ENCODE measurements around the gene HIBCH. TPM values are rescaled to one million over a fixed set of nuclear protein-coding genes. Genes with fewer than 3 reads are reported as not detected.

The HIBCH gene
- total and polyA plus RNA-seq, 9 of the 15 experiments (the other 6 are each of a cell fraction or from before 2014, with no cell fraction given), result 17.0 to 65.4 (median 28.3) TPM

DNA sequence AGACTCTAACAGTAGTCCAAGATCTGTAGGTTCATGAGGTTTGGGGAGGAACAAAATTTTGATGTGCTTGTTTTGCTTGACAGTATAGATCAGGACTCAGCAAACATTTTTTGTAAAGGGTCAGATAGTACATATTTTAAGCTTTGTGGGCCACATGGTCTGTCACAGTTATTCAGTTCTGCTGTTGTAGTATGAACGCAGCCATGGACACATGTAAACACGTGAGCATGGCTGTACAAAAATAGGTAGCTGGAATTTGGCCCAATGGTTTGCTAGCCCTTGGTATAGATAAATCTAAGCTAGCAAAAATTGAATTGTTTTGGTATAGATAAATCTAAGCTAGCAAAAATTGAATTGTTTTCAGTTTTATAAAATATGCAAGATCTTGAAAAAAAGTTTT is 120.5 kb downstream of the HIBCH start:
- 84% methylated on average over 2 of the region's 2 CpGs for WGBS (ENCODE audit: insufficient coverage, low coverage, missing lambda C conversion rate)
- H3K4me2 ChIP-seq (ENCODE audit: insufficient read depth, low read length), result no peak overlapping the region
- no peaks in the 10 kb centered on the region for H3K9me1 ChIP-seq (ENCODE audit: control insufficient read depth, insufficient read depth, low read length)
- H3K79me2 ChIP-seq (ENCODE audit: control insufficient read depth, insufficient read depth, low read length), result peaks cover 74% of the 10 kb centered on the region
- no peaks in the 10 kb centered on the region for H4K20me1 ChIP-seq (replicated peaks; ENCODE audit: control insufficient read depth, insufficient read depth, low read length)
- in situ Hi-C loops (cut with MboI), result no loop called here
- ChIA-PET CTCF (ENCODE audit: low intra/inter-chr PET ratio) (no interaction called here), POLR2A (no interaction called here)
- H3K27me3 ChIP-seq (ENCODE audit: control insufficient read depth in 2 of 2, insufficient read depth in 2 of 2, low read length in 2 of 2), result no peaks in the 10 kb centered on the region
- H3K4me1 ChIP-seq (replicated peaks in 1 of 2; ENCODE audit: control insufficient read depth in 2 of 2, insufficient read depth in 2 of 2, low read length in 2 of 2), result peaks cover 8 to 17% of the 10 kb centered on the region in 2 experiments; a peak in 4 of 5 replicates
- peaks cover 88% of the 10 kb centered on the region for H3K36me3 ChIP-seq (ENCODE audit: control insufficient read depth, insufficient read depth, low read length)
- ATAC-seq (no peak), DNase-seq (ENCODE audit: extremely low read depth in 1 of 4, low spot score in 3 of 4) (no peak), FAIRE-seq (no peak)
- H2AFZ ChIP-seq (ENCODE audit: low read depth, low read length), result no peak overlapping the region
- no peak overlapping the region for H3K4me3 ChIP-seq
- no TSS peak for BruUV-seq (replicated peaks)
- H3K27ac ChIP-seq (ENCODE audit: extremely low read depth, low read depth, low read length), result no peak overlapping the region
- no peak overlapping the region for H3K9ac ChIP-seq (ENCODE audit: insufficient read depth in 1 of 2, low read depth in 2 of 2, low read length in 2 of 2)
- H3K9me3 ChIP-seq (replicated peaks; ENCODE audit: control insufficient read depth, insufficient read depth, low read depth, low read length), result no peaks in the 10 kb centered on the region
- intact Hi-C loops (cut with micrococcal nuclease), result no loop called here
- TF ChIP-seq SUPT5H (IDR thresholded peaks at IDR 0.05) (no peak), IRF2 (CRISPR knock-in tag; IDR thresholded peaks at IDR 0.05) (no peak), THRAP3 (IDR thresholded peaks at IDR 0.05; ENCODE audit: borderline replicate concordance) (no peak), ZNF644 (tag; IDR thresholded peaks at IDR 0.05; ENCODE audit: low read depth) (no peak), MYNN (IDR thresholded peaks at IDR 0.05) (no peak), MYNN (CRISPR knock-in tag; IDR thresholded peaks at IDR 0.05) (no peak), FOS (IDR thresholded peaks at IDR 0.05; ENCODE audit: extremely low read depth, insufficient read length) (no peak), HMGN3 (IDR thresholded peaks at IDR 0.05; ENCODE audit: borderline replicate concordance, extremely low read depth, insufficient read length, low read depth, low read length) (no peak), NRF1 (conservative IDR thresholded peaks at IDR 0.05 in 1 of 2, IDR thresholded peaks at IDR 0.05 in 1 of 2) (no peak), NCOR1 (IDR thresholded peaks at IDR 0.05) (no peak), BDP1 (IDR thresholded peaks at IDR 0.05; ENCODE audit: insufficient read depth, insufficient read length) (no peak), WHSC1 (IDR thresholded peaks at IDR 0.05; ENCODE audit: low read length) (no peak), ZNF431 (CRISPR knock-in tag; IDR thresholded peaks at IDR 0.05) (no peak), ZNF699 (CRISPR knock-in tag; IDR thresholded peaks at IDR 0.05; ENCODE audit: insufficient replicate concordance) (no peak), HNRNPLL (IDR thresholded peaks at IDR 0.05; ENCODE audit: low read depth, low read length, poor library complexity, severe bottlenecking) (no peak), PCBP1 (IDR thresholded peaks at IDR 0.05; ENCODE audit: low read depth, low read length, poor library complexity, severe bottlenecking) (no peak)
- TF ChIP-seq, protein P1, sequence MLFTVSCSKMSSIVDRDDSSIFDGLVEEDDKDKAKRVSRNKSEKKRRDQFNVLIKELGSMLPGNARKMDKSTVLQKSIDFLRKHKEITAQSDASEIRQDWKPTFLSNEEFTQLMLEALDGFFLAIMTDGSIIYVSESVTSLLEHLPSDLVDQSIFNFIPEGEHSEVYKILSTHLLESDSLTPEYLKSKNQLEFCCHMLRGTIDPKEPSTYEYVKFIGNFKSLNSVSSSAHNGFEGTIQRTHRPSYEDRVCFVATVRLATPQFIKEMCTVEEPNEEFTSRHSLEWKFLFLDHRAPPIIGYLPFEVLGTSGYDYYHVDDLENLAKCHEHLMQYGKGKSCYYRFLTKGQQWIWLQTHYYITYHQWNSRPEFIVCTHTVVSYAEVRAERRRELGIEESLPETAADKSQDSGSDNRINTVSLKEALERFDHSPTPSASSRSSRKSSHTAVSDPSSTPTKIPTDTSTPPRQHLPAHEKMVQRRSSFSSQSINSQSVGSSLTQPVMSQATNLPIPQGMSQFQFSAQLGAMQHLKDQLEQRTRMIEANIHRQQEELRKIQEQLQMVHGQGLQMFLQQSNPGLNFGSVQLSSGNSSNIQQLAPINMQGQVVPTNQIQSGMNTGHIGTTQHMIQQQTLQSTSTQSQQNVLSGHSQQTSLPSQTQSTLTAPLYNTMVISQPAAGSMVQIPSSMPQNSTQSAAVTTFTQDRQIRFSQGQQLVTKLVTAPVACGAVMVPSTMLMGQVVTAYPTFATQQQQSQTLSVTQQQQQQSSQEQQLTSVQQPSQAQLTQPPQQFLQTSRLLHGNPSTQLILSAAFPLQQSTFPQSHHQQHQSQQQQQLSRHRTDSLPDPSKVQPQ (CRISPR knock-in tag; IDR thresholded peaks at IDR 0.05; ENCODE audit: borderline replicate concordance), result no peak
- TF ChIP-seq, protein P2, sequence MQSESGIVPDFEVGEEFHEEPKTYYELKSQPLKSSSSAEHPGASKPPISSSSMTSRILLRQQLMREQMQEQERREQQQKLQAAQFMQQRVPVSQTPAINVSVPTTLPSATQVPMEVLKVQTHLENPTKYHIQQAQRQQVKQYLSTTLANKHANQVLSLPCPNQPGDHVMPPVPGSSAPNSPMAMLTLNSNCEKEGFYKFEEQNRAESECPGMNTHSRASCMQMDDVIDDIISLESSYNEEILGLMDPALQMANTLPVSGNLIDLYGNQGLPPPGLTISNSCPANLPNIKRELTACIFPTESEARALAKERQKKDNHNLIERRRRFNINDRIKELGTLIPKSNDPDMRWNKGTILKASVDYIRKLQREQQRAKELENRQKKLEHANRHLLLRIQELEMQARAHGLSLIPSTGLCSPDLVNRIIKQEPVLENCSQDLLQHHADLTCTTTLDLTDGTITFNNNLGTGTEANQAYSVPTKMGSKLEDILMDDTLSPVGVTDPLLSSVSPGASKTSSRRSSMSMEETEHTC (IDR thresholded peaks at IDR 0.05), result no peak
- TF ChIP-seq, protein P3, sequence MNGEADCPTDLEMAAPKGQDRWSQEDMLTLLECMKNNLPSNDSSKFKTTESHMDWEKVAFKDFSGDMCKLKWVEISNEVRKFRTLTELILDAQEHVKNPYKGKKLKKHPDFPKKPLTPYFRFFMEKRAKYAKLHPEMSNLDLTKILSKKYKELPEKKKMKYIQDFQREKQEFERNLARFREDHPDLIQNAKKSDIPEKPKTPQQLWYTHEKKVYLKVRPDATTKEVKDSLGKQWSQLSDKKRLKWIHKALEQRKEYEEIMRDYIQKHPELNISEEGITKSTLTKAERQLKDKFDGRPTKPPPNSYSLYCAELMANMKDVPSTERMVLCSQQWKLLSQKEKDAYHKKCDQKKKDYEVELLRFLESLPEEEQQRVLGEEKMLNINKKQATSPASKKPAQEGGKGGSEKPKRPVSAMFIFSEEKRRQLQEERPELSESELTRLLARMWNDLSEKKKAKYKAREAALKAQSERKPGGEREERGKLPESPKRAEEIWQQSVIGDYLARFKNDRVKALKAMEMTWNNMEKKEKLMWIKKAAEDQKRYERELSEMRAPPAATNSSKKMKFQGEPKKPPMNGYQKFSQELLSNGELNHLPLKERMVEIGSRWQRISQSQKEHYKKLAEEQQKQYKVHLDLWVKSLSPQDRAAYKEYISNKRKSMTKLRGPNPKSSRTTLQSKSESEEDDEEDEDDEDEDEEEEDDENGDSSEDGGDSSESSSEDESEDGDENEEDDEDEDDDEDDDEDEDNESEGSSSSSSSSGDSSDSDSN (IDR thresholded peaks at IDR 0.05; ENCODE audit: borderline replicate concordance in 1 of 2, low read depth in 2 of 2, low read length in 2 of 2), result no peak

All from K562 (cell line).